ENCODE results near the gene ANKRD13C.

The ANKRD13C gene

DNA sequence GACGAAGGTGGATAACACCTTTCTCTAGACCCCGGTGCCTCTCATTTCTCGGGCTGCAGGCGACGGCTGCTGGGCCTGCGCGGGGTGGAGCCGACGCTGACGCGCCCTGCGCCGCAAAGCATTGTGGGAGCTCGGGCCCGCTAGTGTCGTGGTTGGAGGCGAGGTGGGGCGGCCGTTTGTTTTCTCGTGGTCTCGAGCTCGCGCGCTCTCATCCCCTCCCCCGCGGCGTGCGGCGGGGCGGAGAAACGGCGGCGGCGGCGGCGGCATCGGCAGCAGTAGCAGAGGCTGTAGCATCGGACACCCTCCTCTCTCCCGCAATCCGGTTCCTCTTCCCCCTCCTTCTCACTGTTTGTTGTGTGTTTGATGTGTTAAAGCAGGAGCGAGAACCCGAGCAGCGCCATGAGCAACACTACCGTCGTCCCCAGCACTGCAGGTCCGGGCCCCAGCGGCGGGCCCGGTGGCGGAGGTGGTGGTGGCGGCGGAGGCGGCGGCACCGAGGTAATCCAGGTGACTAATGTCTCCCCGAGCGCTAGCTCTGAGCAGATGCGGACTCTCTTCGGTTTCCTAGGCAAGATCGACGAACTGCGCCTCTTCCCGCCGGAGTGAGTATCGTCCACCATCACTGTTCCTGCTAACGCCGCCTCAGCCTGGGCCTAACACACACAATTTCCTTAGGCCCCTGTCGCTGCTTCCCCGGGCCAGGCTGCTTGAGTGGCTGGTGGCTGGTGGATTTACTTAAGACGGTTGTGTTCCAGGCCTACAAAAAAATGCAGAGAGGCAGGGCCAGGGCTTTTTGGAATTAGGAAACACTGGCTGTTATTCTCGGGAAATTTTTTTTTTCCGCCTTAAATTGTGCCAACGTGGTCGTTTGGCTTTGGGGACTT, 133.0 kb downstream of the ANKRD13C start, which contains the start of gene SRSF11:
SRSF11 (plus strand) TSS at position 143 of the 884 bp plus-strand sequence; CDS start at position 400, 257 bp downstream.
- peak; percentile 95 to 99 (median 96) for DNase-seq (ENCODE audit: low read depth in 4 of 4, low spot score in 1 of 4)

DNA sequence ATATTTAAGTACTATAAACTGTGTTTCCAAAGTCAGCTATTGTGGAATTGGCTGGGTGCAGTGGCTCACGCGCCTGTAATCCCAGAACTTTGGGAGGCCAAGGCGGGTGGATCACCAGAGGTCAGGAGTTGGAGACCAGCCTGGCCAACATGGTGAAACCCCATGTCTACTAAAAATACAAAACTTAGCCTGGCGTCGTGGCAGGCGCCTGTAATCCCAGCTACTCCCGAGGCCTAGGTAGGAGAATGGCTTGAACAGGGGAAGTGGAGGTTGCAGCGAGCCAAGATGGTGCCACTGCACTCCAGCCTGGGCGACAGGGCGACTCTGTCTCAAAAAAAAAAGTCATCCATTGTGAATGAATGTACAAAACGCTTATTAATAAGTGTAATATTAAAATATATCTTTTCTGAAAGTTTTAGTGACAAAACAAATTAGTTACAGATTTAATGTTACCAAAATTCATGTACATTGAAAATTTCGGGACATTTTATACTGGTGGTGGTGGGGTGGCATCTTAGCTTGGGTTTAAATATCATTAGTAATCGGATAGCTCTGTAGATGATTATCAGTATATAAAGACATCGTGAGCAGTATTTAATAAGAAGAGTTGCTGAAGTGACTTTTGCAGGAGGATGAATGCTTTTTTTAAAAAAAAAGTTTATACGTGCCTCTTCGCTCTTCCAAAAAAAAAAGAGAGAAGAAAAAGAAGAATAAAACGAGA, 133.8 kb downstream of the ANKRD13C start:
- DNase-seq (ENCODE audit: low read depth in 4 of 4, low spot score in 1 of 4): no peak

DNA sequence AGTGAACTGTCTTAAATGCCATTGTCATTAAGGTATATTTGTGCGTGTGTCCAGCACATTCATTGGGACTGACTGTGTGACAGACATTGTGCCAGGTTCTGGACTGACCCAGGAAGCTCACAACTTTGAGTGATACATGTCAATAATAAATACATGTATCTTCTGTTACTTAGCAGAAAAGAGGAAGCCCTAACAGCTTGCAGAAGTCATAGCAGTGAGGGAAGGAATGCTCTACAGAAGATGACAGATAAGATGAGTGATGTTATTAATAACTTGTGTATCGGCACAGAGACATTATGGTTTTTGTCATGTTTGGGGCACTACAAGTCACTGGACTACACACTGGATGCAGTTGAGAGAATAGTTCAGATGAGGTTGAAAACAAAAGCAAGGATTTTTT, 134.5 kb downstream of the ANKRD13C start:
- no peak for DNase-seq (ENCODE audit: low read depth in 4 of 4, low spot score in 1 of 4)

DNA sequence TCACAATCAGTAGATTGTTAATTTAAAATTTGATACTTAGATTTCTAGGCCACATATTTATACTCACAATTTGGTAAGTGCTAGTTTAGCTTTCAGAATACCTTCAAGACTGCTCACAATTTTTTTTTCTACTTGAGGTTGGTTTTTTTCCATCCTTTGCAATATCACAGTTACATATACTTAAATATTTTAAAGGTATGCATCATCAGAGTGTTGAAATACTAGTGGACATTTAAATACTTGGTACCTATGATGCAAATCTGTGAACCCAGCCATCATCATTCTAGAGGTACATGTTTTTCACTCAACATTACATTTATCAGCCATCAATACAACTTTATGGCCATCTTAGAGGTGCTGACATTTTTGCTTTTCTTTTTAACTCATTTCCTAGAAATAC, 143.0 kb downstream of the ANKRD13C start:
- no peak for DNase-seq (ENCODE audit: low read depth in 4 of 4, low spot score in 1 of 4)

DNA sequence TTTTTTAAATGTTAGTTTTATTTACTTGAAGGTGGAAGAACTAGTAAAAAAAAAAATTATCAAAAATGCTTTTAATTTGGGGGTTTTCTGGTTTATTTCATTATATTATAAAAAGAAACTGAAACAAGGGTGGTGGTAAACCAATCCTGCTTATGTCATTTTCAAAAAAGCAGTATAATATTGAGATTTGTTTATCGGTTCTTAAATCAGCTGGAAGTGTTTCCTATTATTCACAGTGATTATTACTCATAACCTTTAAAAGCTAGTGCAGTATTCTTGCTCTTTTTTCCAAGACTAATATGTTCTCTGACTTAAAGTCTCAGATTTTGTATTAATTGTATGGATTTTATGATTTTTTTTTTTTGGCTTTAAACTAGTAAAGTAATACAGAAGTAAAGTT, 143.7 kb downstream of the ANKRD13C start:
- no peak for DNase-seq (ENCODE audit: low read depth in 4 of 4, low spot score in 1 of 4)

All from stimulated activated CD4-positive, alpha-beta T cell treated with anti-CD3 and anti-CD28 coated beads, Interleukin-1b, Interleukin-23, amount 100 ng/mL, for 24 hours (primary cell).